ENCODE results near the gene GGA1.
"Not testable (repeated sequence)": the region's sequence is repeated elsewhere in the genome, so short reads cannot be mapped to it uniquely, and the experiment has no call there.

The GGA1 gene

GRCh38 chr22:37609240-37610152 is 862 bp downstream of the GGA1 start:
- no peak for DNase-seq (ENCODE audit: low spot score)

- not testable (repeated sequence) for DNase-seq (ENCODE audit: low spot score)
Observed at GRCh38 chr22:37610153-37610475, 1.5 kb downstream of the GGA1 start.

GRCh38 chr22:37610480-37611129 is 2.0 kb downstream of the GGA1 start:
- no peak for DNase-seq (ENCODE audit: low spot score)

GRCh38 chr22:37611207-37611606 is 2.6 kb downstream of the GGA1 start:
- no peak for DNase-seq (ENCODE audit: low spot score)

GRCh38 chr22:37616201-37617083 is 7.8 kb downstream of the GGA1 start:
- DNase-seq (ENCODE audit: low spot score), result no peak

- no peak for DNase-seq (ENCODE audit: low spot score)
Observed at GRCh38 chr22:37617431-37617830, 8.8 kb downstream of the GGA1 start.

- no peak for DNase-seq (ENCODE audit: low spot score)
Observed at GRCh38 chr22:37618072-37618656, 9.5 kb downstream of the GGA1 start.

GRCh38 chr22:37618674-37619073 is 10.0 kb downstream of the GGA1 start:
- no peak for DNase-seq (ENCODE audit: low spot score)

GRCh38 chr22:37619991-37620390 is 11.4 kb downstream of the GGA1 start:
- no peak for DNase-seq (ENCODE audit: low spot score)

- DNase-seq (ENCODE audit: low spot score), result no peak
Observed at GRCh38 chr22:37621352-37621860, 12.8 kb downstream of the GGA1 start.

GRCh38 chr22:37623075-37624016 is 14.7 kb downstream of the GGA1 start:
- DNase-seq (ENCODE audit: low spot score), result no peak

- DNase-seq (ENCODE audit: low spot score), result no peak
Observed at GRCh38 chr22:37624017-37624365, 15.4 kb downstream of the GGA1 start.

- no peak for DNase-seq (ENCODE audit: low spot score)
Observed at GRCh38 chr22:37624876-37625275, 16.2 kb downstream of the GGA1 start.

GRCh38 chr22:37625737-37626136 is 17.1 kb downstream of the GGA1 start:
- DNase-seq (ENCODE audit: low spot score), result no peak

GRCh38 chr22:37626144-37626543 is 17.5 kb downstream of the GGA1 start:
- no peak for DNase-seq (ENCODE audit: low spot score)

GRCh38 chr22:37626556-37627075 is 18.0 kb downstream of the GGA1 start:
- DNase-seq (ENCODE audit: low spot score), result no peak

- no peak for DNase-seq (ENCODE audit: low spot score)
Observed at GRCh38 chr22:37627121-37627520, 18.5 kb downstream of the GGA1 start.

GRCh38 chr22:37627545-37627944 is 18.9 kb downstream of the GGA1 start:
- no peak for DNase-seq (ENCODE audit: low spot score)

GRCh38 chr22:37628830-37629229 is 20.2 kb downstream of the GGA1 start:
- DNase-seq (ENCODE audit: low spot score), result no peak

- DNase-seq (ENCODE audit: low spot score), result no peak
Observed at GRCh38 chr22:37629928-37630327, 21.3 kb downstream of the GGA1 start.
